Endothelial cell (in vitro differentiated cells): ENCODE results near the gene OAT. TPM values are rescaled to one million over a fixed set of nuclear protein-coding genes. Genes with fewer than 3 reads are reported as not detected.
A peak's percentile ranks its signal among the peaks of the same experiment; 100 is the strongest.

ENCODE experiments used
- DNase-seq: peaks from one replicate; pipeline ENCODE4 v3.0.0; 2021; ENCODE audit warnings: low spot score
- H3K27ac Mint-ChIP-seq: one replicate; pipeline ENCODE4 v1.8.0; 2021; ENCODE audit warnings: mixed read lengths, inconsistent platforms; ENCODE audit not compliant: unreplicated experiment
- H3K27me3 Mint-ChIP-seq: one replicate; pipeline ENCODE4 v1.8.0; 2021; ENCODE audit warnings: mild to moderate bottlenecking, moderate library complexity, mixed read lengths, inconsistent platforms; ENCODE audit not compliant: unreplicated experiment
- H3K36me3 Mint-ChIP-seq: one replicate; pipeline ENCODE4 v1.8.0; 2021; ENCODE audit warnings: mild to moderate bottlenecking, low read depth, mixed read lengths, inconsistent platforms; ENCODE audit not compliant: unreplicated experiment
- H3K4me1 Mint-ChIP-seq: one replicate; pipeline ENCODE4 v1.8.0; 2021; ENCODE audit warnings: mild to moderate bottlenecking, mixed read lengths, inconsistent platforms; ENCODE audit not compliant: unreplicated experiment
- H3K4me3 Mint-ChIP-seq: one replicate; pipeline ENCODE4 v1.8.0; 2021; ENCODE audit warnings: mild to moderate bottlenecking, mixed read lengths, inconsistent platforms; ENCODE audit not compliant: unreplicated experiment
- H3K9me3 Mint-ChIP-seq: one replicate; pipeline ENCODE4 v1.8.0; 2021; ENCODE audit warnings: mixed read lengths, inconsistent platforms; ENCODE audit not compliant: unreplicated experiment
- CTCF ChIP-seq: fragments of 200-600 bp; sonication (generic); IDR thresholded peaks from one replicate; pipeline ENCODE4 v1.5.0; 2021; ENCODE audit warnings: antibody characterized with exemption; ENCODE audit not compliant: unreplicated experiment
- total RNA-seq: library from RNA; stranded (reverse); fragmentation: NEBNext Ultra II Directional; extraction: Animal tissue kit (Norgen Biotek cat#: 25700); gene quantifications from one replicate; pipeline ENCODE4 v1.2.1, GENCODE V29; 2021; ENCODE audit not compliant: unreplicated experiment

OAT gene
- total RNA-seq, 1 donor from 2014 or later, result 36.6 TPM

DNA sequence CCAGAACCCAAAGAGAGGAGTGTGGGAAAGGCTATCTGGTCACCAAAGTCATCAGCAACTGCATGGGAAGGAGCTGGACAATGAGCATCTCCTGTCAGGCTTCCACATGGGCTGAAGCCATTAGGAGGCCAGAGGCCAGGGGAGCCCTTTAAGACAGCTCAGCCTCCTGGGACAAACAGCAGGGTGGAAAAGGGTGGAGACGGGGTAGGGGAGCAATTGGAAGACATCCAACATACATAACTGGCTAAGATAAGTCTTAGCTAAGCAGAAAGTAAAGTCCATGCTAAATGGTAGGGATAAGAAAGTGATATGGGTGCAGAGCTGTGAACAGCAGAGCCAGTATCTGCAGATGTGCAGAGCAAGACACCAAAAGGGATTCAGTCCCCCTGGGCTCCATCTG lies 1.5 kb upstream of the OAT start:
- Mint-ChIP-seq H3K27ac (no peak overlapping the region), H3K4me1 (peaks cover 6% of the 10 kb centered on the region), H3K27me3 (peaks cover 3% of the 10 kb centered on the region), H3K36me3 (no peaks in the 10 kb centered on the region), H3K9me3 (no peaks in the 10 kb centered on the region), H3K4me3 (no peak overlapping the region)
- DNase-seq, result no peak
- TF ChIP-seq CTCF, result no peak

DNA sequence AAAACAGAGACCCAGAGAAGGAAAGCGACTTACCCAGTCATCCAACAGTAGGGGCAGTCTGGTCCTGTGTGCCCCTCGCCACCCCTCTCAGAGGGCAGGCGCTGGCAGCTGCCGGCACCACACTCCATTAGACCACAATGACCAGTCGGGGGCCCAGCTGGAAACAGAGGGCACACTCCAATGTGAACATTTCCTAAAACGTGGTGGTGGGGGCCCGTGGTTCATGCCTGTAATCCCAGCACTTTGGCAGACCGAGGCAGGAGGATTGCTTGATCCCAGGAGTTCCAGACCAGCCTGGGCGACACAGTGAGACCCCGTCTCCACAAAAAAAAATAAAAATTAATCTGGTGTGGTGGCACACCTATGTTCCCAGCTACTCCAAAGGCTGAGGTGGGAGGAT lies 912 bp upstream of the OAT start:
- Mint-ChIP-seq H3K27ac (no peak overlapping the region), H3K4me1 (peaks cover 6% of the 10 kb centered on the region), H3K9me3 (no peaks in the 10 kb centered on the region), H3K36me3 (no peaks in the 10 kb centered on the region), H3K27me3 (peaks cover 3% of the 10 kb centered on the region), H3K4me3 (peak overlapping the region; percentile 54)
- DNase-seq, result no peak
- TF ChIP-seq CTCF, result no peak

DNA sequence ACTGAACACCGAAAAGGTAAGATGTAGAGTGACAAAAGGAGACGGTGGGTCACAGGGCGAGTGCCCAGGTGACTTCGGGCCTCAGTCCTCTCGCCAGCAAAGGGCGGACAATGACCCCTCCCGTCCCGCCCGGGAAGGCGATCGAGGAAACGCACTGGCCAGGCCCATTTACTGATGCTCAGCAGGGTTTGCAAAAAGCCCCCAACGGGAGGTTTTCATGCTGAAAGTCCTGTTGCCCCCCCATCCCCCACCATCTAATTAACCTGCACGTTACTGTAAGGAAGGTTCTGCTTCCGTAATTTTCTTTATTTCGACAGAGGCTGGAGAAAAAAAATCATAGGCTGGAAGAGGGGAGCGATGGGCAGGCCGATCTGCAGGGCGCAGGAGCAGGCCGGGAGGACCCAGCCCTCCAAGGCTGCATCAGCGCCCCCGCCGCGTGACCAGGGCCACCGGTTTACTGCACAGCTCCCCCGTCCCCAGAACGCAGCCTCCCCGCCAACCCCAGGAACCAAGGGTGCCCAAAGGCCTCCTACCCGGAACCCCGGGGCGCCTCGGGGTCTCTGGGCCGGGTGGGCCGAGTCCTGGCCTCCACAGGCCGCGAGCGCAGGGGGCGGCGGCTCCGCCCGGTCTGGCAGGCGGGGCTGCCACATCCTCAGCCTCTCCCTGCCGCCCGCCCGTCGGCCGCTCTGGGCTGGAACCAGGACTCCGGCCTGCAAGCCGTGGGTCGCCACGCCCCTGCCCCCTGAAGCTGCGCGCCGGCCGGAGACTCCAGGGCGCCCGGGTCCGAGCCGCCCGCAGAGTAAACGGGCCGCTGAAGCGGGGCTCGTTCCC lies 613 bp downstream of the OAT start:
- DNase-seq, result peak; percentile 65
- peaks cover 3% of the 10 kb centered on the region for H3K27me3 Mint-ChIP-seq
- peaks cover 6% of the 10 kb centered on the region for H3K4me1 Mint-ChIP-seq
- no peaks in the 10 kb centered on the region for H3K36me3 Mint-ChIP-seq
- no peak for TF ChIP-seq CTCF
- no peak overlapping the region for H3K27ac Mint-ChIP-seq
- H3K4me3 Mint-ChIP-seq, result peak overlapping the region; percentile 91
- no peaks in the 10 kb centered on the region for H3K9me3 Mint-ChIP-seq

DNA sequence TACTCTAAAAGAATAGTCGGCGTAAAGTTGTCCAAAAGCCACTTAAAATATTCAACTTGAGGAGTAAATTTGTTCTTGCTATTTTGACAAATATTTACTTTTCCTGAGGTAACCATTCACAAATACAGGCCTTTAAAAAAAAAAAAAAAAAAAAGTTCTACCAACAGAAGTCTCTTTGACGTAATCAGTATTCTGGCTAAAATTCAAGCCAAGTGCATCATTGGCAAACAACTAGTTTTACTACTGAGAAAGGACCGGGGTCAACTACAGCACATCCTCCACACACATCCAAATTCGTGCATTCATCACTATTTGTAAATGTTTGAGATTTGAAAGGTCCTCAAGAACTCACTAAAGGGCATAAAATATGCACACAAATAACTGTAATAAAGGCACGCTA lies 2.0 kb downstream of the OAT start:
- Mint-ChIP-seq H3K27me3 (peaks cover 3% of the 10 kb centered on the region), H3K4me3 (no peak overlapping the region), H3K27ac (no peak overlapping the region), H3K36me3 (no peaks in the 10 kb centered on the region), H3K9me3 (no peaks in the 10 kb centered on the region), H3K4me1 (peaks cover 6% of the 10 kb centered on the region)
- DNase-seq, result no peak
- TF ChIP-seq CTCF, result no peak

- peaks cover 2% of the 10 kb centered on the region for H3K27me3 Mint-ChIP-seq
- no peak overlapping the region for H3K4me3 Mint-ChIP-seq
- TF ChIP-seq CTCF, result no peak
- peaks cover 6% of the 10 kb centered on the region for H3K4me1 Mint-ChIP-seq
- H3K36me3 Mint-ChIP-seq, result no peaks in the 10 kb centered on the region
- no peak overlapping the region for H3K27ac Mint-ChIP-seq
- H3K9me3 Mint-ChIP-seq, result no peaks in the 10 kb centered on the region
- no peak for DNase-seq
Observed at GRCh38 chr10:124415210-124415609, 3.5 kb downstream of the OAT start.
